HK-2 (cell line): ENCODE data around the gene AK4.

Source experiments
- DNase-seq: peaks from one replicate; pipeline ENCODE4 v3.0.0-alpha.2; 2018; ENCODE audit not compliant: unreplicated experiment

The AK4 gene

GRCh38 chr1:65250826-65251225 lies 102.8 kb downstream of the AK4 start:
- DNase-seq, result no peak

DNA sequence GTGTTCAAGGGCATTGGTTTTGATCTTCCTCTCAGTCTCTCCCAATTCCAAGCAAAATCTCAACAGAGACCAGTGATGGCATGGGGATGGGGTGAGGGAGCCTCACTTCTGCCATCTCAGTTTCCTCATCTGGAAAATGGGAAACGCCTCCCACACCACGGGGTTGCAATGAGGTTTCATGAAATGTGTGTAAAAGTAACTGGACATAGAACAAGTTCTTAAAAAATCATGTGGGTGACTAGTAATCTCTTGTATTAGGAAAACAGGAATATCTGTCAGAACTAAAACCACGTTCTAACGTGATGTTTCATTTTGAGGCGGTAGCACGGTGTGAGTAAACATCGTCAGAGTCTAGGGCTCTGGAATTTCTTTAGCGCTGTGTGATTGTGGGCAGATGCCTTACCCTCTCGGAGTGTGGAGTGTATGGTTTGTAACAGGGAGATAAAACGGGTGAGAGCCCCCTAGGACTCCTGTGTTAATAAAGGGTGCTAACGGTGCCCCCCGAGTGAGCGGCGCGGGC lies 105.9 kb downstream of the AK4 start:
- DNase-seq, result no peak

GRCh38 chr1:65254320-65255034 lies 106.5 kb downstream of the AK4 start:
- peak; percentile 80 for DNase-seq

DNA sequence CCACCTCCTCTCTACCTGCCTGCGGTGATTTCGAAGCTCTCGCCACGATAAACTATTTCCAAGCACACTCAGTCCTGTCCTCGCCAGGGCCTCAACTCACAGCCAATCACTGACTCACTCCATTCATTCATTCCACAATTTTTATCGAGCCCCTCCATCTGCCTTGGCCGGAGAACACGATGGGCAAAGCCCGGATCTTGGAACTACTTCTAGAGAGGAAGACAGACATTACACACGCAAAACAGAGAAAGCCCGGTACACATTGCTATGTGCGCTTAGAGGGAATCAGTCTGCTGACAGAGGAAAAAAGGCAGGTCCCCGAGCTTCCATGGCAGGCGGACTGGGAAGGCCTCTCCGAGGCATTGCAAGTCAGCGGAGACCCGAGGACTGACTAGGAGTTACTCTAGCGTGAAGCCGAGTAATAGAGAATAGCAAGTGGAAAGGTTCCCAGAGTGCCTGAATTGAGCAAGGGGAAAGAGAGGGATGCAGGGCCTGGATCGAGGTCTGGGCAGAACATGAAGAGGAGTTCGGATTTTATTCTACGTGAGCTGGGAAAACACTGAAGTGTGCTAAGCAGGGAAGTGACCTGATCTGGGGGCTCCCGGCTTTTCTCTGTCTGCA lies 107.1 kb downstream of the AK4 start:
- peak; percentile 57 for DNase-seq

GRCh38 chr1:65255656-65256050 lies 107.7 kb downstream of the AK4 start:
- DNase-seq, result no peak

- DNase-seq, result no peak
These were observed 109.1 kb downstream of the AK4 start for GRCh38 chr1:65256860-65257708.

GRCh38 chr1:65258106-65258505 lies 110.1 kb downstream of the AK4 start:
- no peak for DNase-seq

DNA sequence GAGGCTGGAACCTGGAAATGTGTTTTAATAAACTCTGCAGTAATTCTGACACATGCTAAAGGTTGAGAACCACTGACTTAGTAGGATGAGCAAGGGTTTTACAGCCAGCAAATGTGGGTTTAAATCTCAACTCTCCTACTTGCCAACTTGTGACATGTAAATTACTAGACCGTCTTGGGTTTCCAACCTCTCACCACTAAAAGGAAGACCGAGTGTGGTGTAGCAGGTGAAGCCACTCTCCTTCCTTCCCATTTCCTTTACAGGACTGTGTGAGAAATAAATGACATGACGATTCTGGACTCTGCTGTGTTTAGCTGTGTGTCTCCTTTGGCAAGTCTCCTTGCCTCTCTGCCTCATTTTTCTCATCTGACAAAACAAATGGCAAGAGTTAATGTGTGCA lies 111.8 kb downstream of the AK4 start:
- no peak for DNase-seq

- DNase-seq, result peak; percentile 34
These were observed 113.0 kb downstream of the AK4 start for GRCh38 chr1:65260851-65261473.

DNA sequence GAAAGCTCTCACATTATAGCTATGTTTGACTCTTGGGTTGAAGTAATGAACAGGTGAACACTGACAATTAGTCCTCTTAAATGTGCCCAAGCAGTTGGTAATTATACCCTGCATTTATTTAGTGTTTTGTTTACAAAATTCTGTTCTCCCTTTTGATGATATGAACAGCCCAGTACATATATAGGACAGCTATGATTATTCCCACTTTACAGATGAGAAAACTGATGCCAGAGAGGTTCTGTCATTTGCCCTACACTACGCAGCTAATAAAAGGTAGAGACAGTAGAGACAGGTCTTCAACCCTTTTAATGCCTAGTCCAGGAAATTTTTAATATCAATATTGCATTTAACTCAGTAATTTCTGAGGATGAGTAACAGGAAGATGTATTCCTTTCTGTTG lies 115.3 kb downstream of the AK4 start:
- no peak for DNase-seq

DNA sequence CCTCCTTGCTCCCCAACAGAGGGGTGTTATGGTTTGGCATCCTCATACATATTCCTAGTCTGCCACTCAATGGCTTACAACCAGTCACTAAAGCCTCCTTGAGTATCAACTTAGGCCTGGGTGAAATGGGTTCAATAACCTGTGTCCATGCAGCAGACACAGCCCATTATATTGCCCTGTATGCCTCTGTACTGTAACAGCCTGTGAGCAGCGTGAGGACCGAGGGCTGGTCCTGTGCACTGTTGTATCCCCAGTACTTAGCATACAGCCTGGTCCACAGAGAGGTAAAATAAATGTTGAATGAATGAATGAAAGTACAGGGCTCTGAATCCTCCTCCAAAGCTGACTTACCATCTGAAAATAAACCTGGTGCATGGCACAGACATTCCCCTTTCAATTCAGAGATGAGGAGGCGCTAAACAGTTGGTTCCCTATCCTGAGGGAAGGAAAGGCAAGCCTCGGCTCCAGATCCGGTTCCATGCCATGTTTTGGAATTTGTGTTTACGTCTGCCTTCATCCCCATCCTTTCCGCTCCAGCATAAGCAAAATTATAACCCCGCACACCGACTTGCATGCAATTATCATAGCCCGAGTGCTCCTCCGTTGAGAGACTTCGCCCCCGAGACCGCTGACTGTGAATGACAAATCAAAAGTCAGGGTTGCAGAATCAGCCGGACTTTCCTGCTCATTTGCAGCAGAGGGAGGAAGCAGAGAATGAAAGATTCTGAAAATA lies 116.4 kb downstream of the AK4 start:
- DNase-seq, result no peak

DNA sequence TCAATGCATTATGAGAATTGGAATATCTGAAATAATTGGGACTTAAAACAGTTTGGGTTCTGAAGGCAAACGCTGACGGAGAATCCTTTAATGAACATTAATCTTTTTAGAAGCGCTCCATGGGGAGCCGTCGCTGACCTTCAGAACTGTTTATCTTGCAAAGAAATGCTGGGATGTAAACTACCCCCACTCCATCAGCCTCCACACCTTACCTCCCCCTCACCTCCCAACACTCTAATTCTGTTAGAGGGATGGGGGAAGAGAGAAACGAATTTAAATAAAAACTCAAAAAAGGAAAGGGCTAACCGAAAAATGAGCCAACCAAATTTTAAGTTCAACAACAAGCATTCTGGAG lies 117.3 kb downstream of the AK4 start:
- DNase-seq, result no peak

GRCh38 chr1:65265651-65266351 lies 117.8 kb downstream of the AK4 start:
- DNase-seq, result peak; percentile 50

DNA sequence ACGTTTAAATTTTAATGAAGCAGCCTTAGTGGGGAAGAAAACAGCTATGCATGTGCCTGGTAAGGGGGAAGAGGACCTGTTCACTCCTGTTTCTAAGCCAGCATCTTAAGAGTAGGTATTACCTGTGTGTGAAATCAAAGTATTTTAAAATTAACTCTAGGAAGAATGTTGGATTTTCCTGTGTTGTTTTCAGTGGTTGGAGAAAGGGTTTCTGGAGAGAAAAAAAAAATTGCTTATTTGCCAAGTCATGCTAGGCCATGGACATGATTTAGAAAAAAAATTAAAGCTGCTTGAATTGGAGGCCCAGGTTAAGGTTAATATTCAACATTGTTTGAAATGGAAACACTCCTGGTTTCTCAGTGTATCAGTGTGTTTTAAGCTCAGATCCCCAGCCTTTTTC lies 118.5 kb downstream of the AK4 start:
- no peak for DNase-seq

DNA sequence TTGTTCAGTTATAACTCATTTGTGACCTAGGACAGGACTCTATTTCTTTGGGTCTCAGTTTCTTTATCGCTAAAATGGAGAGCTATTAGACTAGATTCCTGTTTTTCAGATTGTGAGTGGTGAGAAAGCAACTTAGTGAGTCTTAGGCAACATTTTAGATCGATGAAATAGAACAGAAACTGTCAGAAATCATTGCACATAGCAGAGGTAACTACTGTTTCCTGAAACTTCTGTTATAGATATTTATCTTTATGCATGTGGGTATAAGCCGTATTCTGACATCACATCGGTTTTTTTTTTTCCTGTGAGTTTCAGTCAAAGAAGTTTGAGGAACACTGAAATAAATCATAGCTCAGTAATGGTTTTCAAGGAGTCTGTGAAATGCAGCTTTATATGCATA lies 119.3 kb downstream of the AK4 start:
- DNase-seq, result no peak

DNA sequence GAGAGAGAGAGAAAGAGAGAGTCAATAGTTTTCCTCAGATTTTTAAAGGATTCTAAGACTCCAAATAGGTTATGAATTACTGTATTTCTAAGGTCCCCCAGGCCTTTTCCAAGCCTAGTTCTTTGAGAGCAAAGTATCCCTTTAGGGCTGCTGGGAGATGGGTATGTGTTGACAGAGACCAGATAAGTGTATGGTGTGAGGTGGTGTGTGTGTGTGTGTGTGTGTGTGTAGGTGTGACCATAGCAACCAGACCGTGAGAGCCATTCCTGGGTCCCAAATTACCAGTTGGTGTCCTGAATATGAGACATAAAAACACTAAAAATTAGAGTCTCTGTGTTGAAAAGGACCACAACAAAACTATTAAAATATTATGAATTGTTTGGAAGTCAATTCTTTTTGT lies 119.7 kb downstream of the AK4 start:
- no peak for DNase-seq

- DNase-seq, result no peak
These were observed 121.6 kb downstream of the AK4 start for GRCh38 chr1:65269612-65270011.

GRCh38 chr1:65276197-65276939 lies 128.4 kb downstream of the AK4 start:
- DNase-seq, result no peak

- DNase-seq, result no peak
These were observed 129.8 kb downstream of the AK4 start for GRCh38 chr1:65277605-65278347.
